ENCODE data around the gene PITPNC1. TPM values are rescaled to one million over a fixed set of nuclear protein-coding genes. Genes with fewer than 3 reads are reported as not detected.

Gene PITPNC1
- total RNA-seq, 1 experiment from 2014 or later = 6.9 TPM

GRCh38 chr17:67496286-67496685, 119.2 kb downstream of the PITPNC1 start:
- no peaks in the 10 kb centered on the region for H3K9me3 Mint-ChIP-seq (ENCODE audit: low read depth, unreplicated experiment)
- intact Hi-C loops (cut with micrococcal nuclease; ENCODE audit: unreplicated experiment) = no loop called here
- CTCF ChIA-PET = interaction anchor here (1.3 kb wide), 1 partner anchor 21 kb away, joined by 7 read pairs; no protein-coding TSS in a partner anchor
- TF ChIP-seq CTCF (IDR thresholded peaks at IDR 0.05; ENCODE audit: unreplicated experiment) = no peak
- DNase-seq = no peak
- peaks cover 8% of the 10 kb centered on the region for H3K27me3 Mint-ChIP-seq (ENCODE audit: unreplicated experiment)
- no peak overlapping the region for H3K27ac Mint-ChIP-seq (ENCODE audit: unreplicated experiment)
- H3K4me1 Mint-ChIP-seq (ENCODE audit: low read depth, unreplicated experiment) = peaks cover 6% of the 10 kb centered on the region
- no peaks in the 10 kb centered on the region for H3K36me3 Mint-ChIP-seq (ENCODE audit: insufficient read depth, unreplicated experiment)
- no TSS peak for BruUV-seq (replicated peaks)
- no peak overlapping the region for H3K4me3 Mint-ChIP-seq (ENCODE audit: low read depth, unreplicated experiment)

- DNase-seq = no peak
- CTCF ChIA-PET = no interaction called here
- Mint-ChIP-seq H3K27me3 (ENCODE audit: unreplicated experiment) (no peaks in the 10 kb centered on the region), H3K9me3 (ENCODE audit: low read depth, unreplicated experiment) (no peaks in the 10 kb centered on the region), H3K36me3 (ENCODE audit: insufficient read depth, unreplicated experiment) (no peaks in the 10 kb centered on the region), H3K27ac (ENCODE audit: unreplicated experiment) (no peak overlapping the region), H3K4me3 (ENCODE audit: low read depth, unreplicated experiment) (no peak overlapping the region), H3K4me1 (ENCODE audit: low read depth, unreplicated experiment) (peaks cover 27% of the 10 kb centered on the region)
- intact Hi-C loops (cut with micrococcal nuclease; ENCODE audit: unreplicated experiment) = no loop called here
- no TSS peak for BruUV-seq (replicated peaks)
- no peak for TF ChIP-seq CTCF (IDR thresholded peaks at IDR 0.05; ENCODE audit: unreplicated experiment)
Observed at GRCh38 chr17:67499685-67500084, 122.6 kb downstream of the PITPNC1 start.

GRCh38 chr17:67500261-67500660, 123.2 kb downstream of the PITPNC1 start:
- Mint-ChIP-seq H3K27ac (ENCODE audit: unreplicated experiment) (no peak overlapping the region), H3K4me3 (ENCODE audit: low read depth, unreplicated experiment) (no peak overlapping the region), H3K9me3 (ENCODE audit: low read depth, unreplicated experiment) (no peaks in the 10 kb centered on the region), H3K36me3 (ENCODE audit: insufficient read depth, unreplicated experiment) (no peaks in the 10 kb centered on the region), H3K4me1 (ENCODE audit: low read depth, unreplicated experiment) (peaks cover 27% of the 10 kb centered on the region), H3K27me3 (ENCODE audit: unreplicated experiment) (no peaks in the 10 kb centered on the region)
- DNase-seq = no peak
- intact Hi-C loops (cut with micrococcal nuclease; ENCODE audit: unreplicated experiment) = no loop called here
- CTCF ChIA-PET = no interaction called here
- TF ChIP-seq CTCF (IDR thresholded peaks at IDR 0.05; ENCODE audit: unreplicated experiment) = no peak
- BruUV-seq (replicated peaks) = no TSS peak

GRCh38 chr17:67500677-67501300, 123.7 kb downstream of the PITPNC1 start:
- Mint-ChIP-seq H3K36me3 (ENCODE audit: insufficient read depth, unreplicated experiment) (no peaks in the 10 kb centered on the region), H3K4me3 (ENCODE audit: low read depth, unreplicated experiment) (no peak overlapping the region), H3K27ac (ENCODE audit: unreplicated experiment) (no peak overlapping the region), H3K27me3 (ENCODE audit: unreplicated experiment) (no peaks in the 10 kb centered on the region), H3K9me3 (ENCODE audit: low read depth, unreplicated experiment) (no peaks in the 10 kb centered on the region), H3K4me1 (ENCODE audit: low read depth, unreplicated experiment) (peaks cover 27% of the 10 kb centered on the region)
- BruUV-seq (replicated peaks) = no TSS peak
- no peak for TF ChIP-seq CTCF (IDR thresholded peaks at IDR 0.05; ENCODE audit: unreplicated experiment)
- no peak for DNase-seq
- CTCF ChIA-PET = no interaction called here
- intact Hi-C loops (cut with micrococcal nuclease; ENCODE audit: unreplicated experiment) = no loop called here

All from Calu3 (cell line).